Dendritic cell treated with granulocyte-macrophage colony-stimulating factor and Interleukin-4, amounts not matched to agents 40 ng/mL and 50 ng/mL, for 4 days (primary cell): ENCODE data around the gene ITGA2.

ENCODE experiments used
- H3K27ac Mint-ChIP-seq: one replicate; pipeline ENCODE4 v1.8.0; 2022; ENCODE audit warnings: mild to moderate bottlenecking, mixed read lengths
- H3K27me3 Mint-ChIP-seq: one replicate; pipeline ENCODE4 v1.8.0; 2022; ENCODE audit warnings: mild to moderate bottlenecking, mixed read lengths
- H3K36me3 Mint-ChIP-seq: one replicate; pipeline ENCODE4 v1.8.0; 2022; ENCODE audit warnings: low read depth, mixed read lengths
- H3K4me1 Mint-ChIP-seq: one replicate; pipeline ENCODE4 v1.8.0; 2022; ENCODE audit warnings: low read depth, mixed read lengths
- H3K4me3 Mint-ChIP-seq: one replicate; pipeline ENCODE4 v1.8.0; 2022; ENCODE audit warnings: mild to moderate bottlenecking, moderate library complexity, mixed read lengths
- H3K9me3 Mint-ChIP-seq: one replicate; pipeline ENCODE4 v1.8.0; 2022; ENCODE audit warnings: mixed read lengths
- intact Hi-C: fragments of 100-400 bp; cut with micrococcal nuclease; formaldehyde crosslinking; loops from one replicate; pipeline ENCODE4 v1.15.0; 2022

Gene ITGA2

GRCh38 chr5:53069626-53070025 is 80.5 kb downstream of the ITGA2 start:
- intact Hi-C loops, result no loop called here
- Mint-ChIP-seq H3K9me3 (no peaks in the 10 kb centered on the region), H3K4me1 (no peaks in the 10 kb centered on the region), H3K36me3 (no peaks in the 10 kb centered on the region), H3K4me3 (no peak overlapping the region), H3K27ac (no peak overlapping the region), H3K27me3 (no peaks in the 10 kb centered on the region)

- Mint-ChIP-seq H3K9me3 (no peaks in the 10 kb centered on the region), H3K27me3 (no peaks in the 10 kb centered on the region), H3K4me3 (no peak overlapping the region), H3K27ac (no peak overlapping the region), H3K36me3 (no peaks in the 10 kb centered on the region), H3K4me1 (no peaks in the 10 kb centered on the region)
- intact Hi-C loops, result no loop called here
These were observed 82.1 kb downstream of the ITGA2 start for GRCh38 chr5:53071298-53071697.

GRCh38 chr5:53071738-53072137 is 82.6 kb downstream of the ITGA2 start:
- no peaks in the 10 kb centered on the region for H3K9me3 Mint-ChIP-seq
- no peaks in the 10 kb centered on the region for H3K4me1 Mint-ChIP-seq
- H3K36me3 Mint-ChIP-seq, result no peaks in the 10 kb centered on the region
- no peaks in the 10 kb centered on the region for H3K27me3 Mint-ChIP-seq
- H3K27ac Mint-ChIP-seq, result no peak overlapping the region
- H3K4me3 Mint-ChIP-seq, result no peak overlapping the region
- intact Hi-C loops, result no loop called here

GRCh38 chr5:53073348-53073747 is 84.2 kb downstream of the ITGA2 start:
- Mint-ChIP-seq H3K36me3 (no peaks in the 10 kb centered on the region), H3K4me3 (no peak overlapping the region), H3K9me3 (no peaks in the 10 kb centered on the region), H3K27me3 (no peaks in the 10 kb centered on the region), H3K4me1 (no peaks in the 10 kb centered on the region), H3K27ac (no peak overlapping the region)
- intact Hi-C loops, result no loop called here

- intact Hi-C loops, result no loop called here
- Mint-ChIP-seq H3K27me3 (no peaks in the 10 kb centered on the region), H3K9me3 (no peaks in the 10 kb centered on the region), H3K36me3 (no peaks in the 10 kb centered on the region), H3K27ac (no peak overlapping the region), H3K4me1 (no peaks in the 10 kb centered on the region), H3K4me3 (no peak overlapping the region)
These were observed 86.9 kb downstream of the ITGA2 start for GRCh38 chr5:53076014-53076583.

GRCh38 chr5:53080271-53080670 is 91.1 kb downstream of the ITGA2 start:
- Mint-ChIP-seq H3K4me1 (no peaks in the 10 kb centered on the region), H3K4me3 (no peak overlapping the region), H3K9me3 (no peaks in the 10 kb centered on the region), H3K36me3 (no peaks in the 10 kb centered on the region), H3K27me3 (no peaks in the 10 kb centered on the region), H3K27ac (no peak overlapping the region)
- intact Hi-C loops, result no loop called here

- H3K36me3 Mint-ChIP-seq, result no peaks in the 10 kb centered on the region
- no peak overlapping the region for H3K27ac Mint-ChIP-seq
- intact Hi-C loops, result no loop called here
- H3K4me3 Mint-ChIP-seq, result no peak overlapping the region
- H3K4me1 Mint-ChIP-seq, result no peaks in the 10 kb centered on the region
- no peaks in the 10 kb centered on the region for H3K27me3 Mint-ChIP-seq
- no peaks in the 10 kb centered on the region for H3K9me3 Mint-ChIP-seq
These were observed 94.8 kb downstream of the ITGA2 start for GRCh38 chr5:53083927-53084326.

GRCh38 chr5:53084546-53085255 is 95.5 kb downstream of the ITGA2 start:
- intact Hi-C loops, result no loop called here
- no peaks in the 10 kb centered on the region for H3K36me3 Mint-ChIP-seq
- H3K27me3 Mint-ChIP-seq, result no peaks in the 10 kb centered on the region
- no peak overlapping the region for H3K4me3 Mint-ChIP-seq
- no peaks in the 10 kb centered on the region for H3K9me3 Mint-ChIP-seq
- no peaks in the 10 kb centered on the region for H3K4me1 Mint-ChIP-seq
- H3K27ac Mint-ChIP-seq, result no peak overlapping the region

GRCh38 chr5:53087171-53087570 is 98.0 kb downstream of the ITGA2 start:
- H3K4me1 Mint-ChIP-seq, result no peaks in the 10 kb centered on the region
- intact Hi-C loops, result no loop called here
- no peaks in the 10 kb centered on the region for H3K9me3 Mint-ChIP-seq
- no peak overlapping the region for H3K4me3 Mint-ChIP-seq
- no peaks in the 10 kb centered on the region for H3K27me3 Mint-ChIP-seq
- no peaks in the 10 kb centered on the region for H3K36me3 Mint-ChIP-seq
- H3K27ac Mint-ChIP-seq, result no peak overlapping the region

- Mint-ChIP-seq H3K27ac (no peak overlapping the region), H3K4me1 (no peaks in the 10 kb centered on the region), H3K4me3 (no peak overlapping the region), H3K9me3 (no peaks in the 10 kb centered on the region), H3K27me3 (no peaks in the 10 kb centered on the region), H3K36me3 (no peaks in the 10 kb centered on the region)
- intact Hi-C loops, result no loop called here
These were observed 98.5 kb downstream of the ITGA2 start for GRCh38 chr5:53087621-53088121.

GRCh38 chr5:53089481-53089991 is 100.4 kb downstream of the ITGA2 start:
- no peak overlapping the region for H3K4me3 Mint-ChIP-seq
- H3K27ac Mint-ChIP-seq, result no peak overlapping the region
- no peaks in the 10 kb centered on the region for H3K9me3 Mint-ChIP-seq
- H3K27me3 Mint-ChIP-seq, result no peaks in the 10 kb centered on the region
- H3K36me3 Mint-ChIP-seq, result no peaks in the 10 kb centered on the region
- no peaks in the 10 kb centered on the region for H3K4me1 Mint-ChIP-seq
- intact Hi-C loops, result no loop called here

GRCh38 chr5:53090229-53090628 is 101.1 kb downstream of the ITGA2 start:
- intact Hi-C loops, result no loop called here
- Mint-ChIP-seq H3K4me3 (no peak overlapping the region), H3K9me3 (no peaks in the 10 kb centered on the region), H3K4me1 (no peaks in the 10 kb centered on the region), H3K36me3 (no peaks in the 10 kb centered on the region), H3K27me3 (no peaks in the 10 kb centered on the region), H3K27ac (no peak overlapping the region)

GRCh38 chr5:53091289-53091688 is 102.1 kb downstream of the ITGA2 start:
- Mint-ChIP-seq H3K9me3 (no peaks in the 10 kb centered on the region), H3K36me3 (no peaks in the 10 kb centered on the region), H3K27me3 (no peaks in the 10 kb centered on the region), H3K4me1 (no peaks in the 10 kb centered on the region), H3K4me3 (no peak overlapping the region), H3K27ac (no peak overlapping the region)
- intact Hi-C loops, result no loop called here

GRCh38 chr5:53092242-53092641 is 103.1 kb downstream of the ITGA2 start:
- H3K9me3 Mint-ChIP-seq, result no peaks in the 10 kb centered on the region
- H3K4me1 Mint-ChIP-seq, result no peaks in the 10 kb centered on the region
- peaks cover 5% of the 10 kb centered on the region for H3K36me3 Mint-ChIP-seq
- intact Hi-C loops, result no loop called here
- no peak overlapping the region for H3K4me3 Mint-ChIP-seq
- H3K27me3 Mint-ChIP-seq, result no peaks in the 10 kb centered on the region
- no peak overlapping the region for H3K27ac Mint-ChIP-seq

- intact Hi-C loops, result no loop called here
- H3K4me3 Mint-ChIP-seq, result no peak overlapping the region
- peaks cover 33% of the 10 kb centered on the region for H3K36me3 Mint-ChIP-seq
- H3K27me3 Mint-ChIP-seq, result no peaks in the 10 kb centered on the region
- H3K9me3 Mint-ChIP-seq, result no peaks in the 10 kb centered on the region
- no peak overlapping the region for H3K27ac Mint-ChIP-seq
- no peaks in the 10 kb centered on the region for H3K4me1 Mint-ChIP-seq
These were observed 106.1 kb downstream of the ITGA2 start for GRCh38 chr5:53095217-53095616.
